RPMI7951 (cell line): ENCODE measurements around the gene KCNJ4. TPM values are rescaled to one million over a fixed set of nuclear protein-coding genes. Genes with fewer than 3 reads are reported as not detected.
"Not testable (repeated sequence)": the region's sequence is repeated elsewhere in the genome, so short reads cannot be mapped to it uniquely, and the experiment has no call there.

Source experiments
- DNase-seq: peaks from one replicate; pipeline ENCODE4 v3.0.0-alpha.2; 2012; ENCODE audit warnings: low read depth
- total RNA-seq: library from RNA; depleted of rRNA; stranded (reverse); fragments of >200 nt; shearing (Covaris generic); gene quantifications from 2 replicates; pipeline ENCODE4 v1.2.3, GENCODE V29; 2014; rRNA removed

Gene KCNJ4
- total RNA-seq, 1 experiment from 2014 or later: under 0.01 TPM

DNA sequence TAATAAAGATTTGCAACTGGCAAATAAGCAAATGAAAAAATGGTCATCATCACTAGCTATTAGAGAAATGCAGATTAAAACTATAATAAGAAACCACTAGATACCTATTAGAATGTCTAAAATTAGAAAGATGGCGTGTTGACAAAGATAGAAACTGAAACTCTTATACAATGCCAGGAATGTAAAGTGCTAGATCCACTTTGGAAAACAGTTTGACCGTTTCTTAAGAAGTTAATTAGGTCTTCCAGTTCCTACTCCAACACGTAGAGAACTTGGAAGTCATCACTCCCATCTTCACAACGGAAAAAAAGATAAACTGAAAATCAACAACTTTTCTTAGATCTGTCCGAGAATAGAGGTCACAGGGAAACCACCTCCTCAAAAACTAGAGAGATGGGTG lies 68.1 kb downstream of the KCNJ4 start:
- DNase-seq: peak; percentile 12

DNA sequence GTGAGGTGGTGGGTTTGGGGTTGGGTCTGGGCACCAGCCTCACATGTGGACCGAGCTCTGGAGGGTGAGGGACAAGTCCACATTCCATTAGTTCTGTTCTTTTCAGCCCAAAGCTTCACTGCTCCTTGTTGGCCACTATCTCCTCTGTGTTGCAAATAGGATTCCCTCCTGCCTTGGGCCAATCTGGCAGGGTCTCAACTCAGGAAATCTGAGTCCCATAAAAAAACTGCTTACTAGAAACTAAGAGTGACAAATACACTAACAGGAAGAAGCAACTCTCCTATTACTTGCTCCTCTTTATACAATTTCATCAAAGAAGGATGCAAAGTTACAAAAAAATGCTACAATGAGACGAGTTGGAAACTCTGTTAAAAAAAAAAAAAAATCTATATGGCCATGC lies 71.6 kb downstream of the KCNJ4 start:
- DNase-seq: peak; percentile 31

DNA sequence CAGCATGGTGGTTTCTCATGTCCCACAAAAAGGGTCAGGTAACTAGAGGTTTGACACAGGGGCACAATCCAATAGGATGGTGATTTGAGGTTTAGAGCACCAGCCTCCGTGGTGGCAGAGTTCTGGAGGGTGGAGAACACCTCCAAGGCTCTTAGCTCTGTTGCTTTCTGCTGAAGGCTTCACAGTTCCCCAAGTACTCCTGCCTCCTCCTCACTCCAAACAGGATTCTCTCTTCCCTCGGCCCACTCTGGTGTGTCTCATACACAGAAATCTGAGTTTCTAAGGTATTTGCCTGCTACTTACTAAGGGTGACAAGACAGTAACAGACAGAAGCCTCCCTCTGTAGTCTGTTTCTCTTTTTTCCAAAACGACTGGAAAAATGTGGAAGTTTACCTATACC lies 73.6 kb downstream of the KCNJ4 start:
- DNase-seq: not testable (repeated sequence)

Other genes with a start within 250 kb of the KCNJ4 start
- gene TMEM184B, start 182.2 kb downstream of the KCNJ4 start, total RNA-seq: 33.0 and 34.7 TPM in 2 replicates
- gene CSNK1E, start 137.8 kb downstream of the KCNJ4 start, total RNA-seq: 68.1 and 82.1 TPM in 2 replicates
- 75.3 and 82.1 TPM in 2 replicates for gene KDELR3, start 12.9 kb upstream of the KCNJ4 start, total RNA-seq
- gene DDX17, start 51.1 kb upstream of the KCNJ4 start, total RNA-seq: 354 and 483 TPM in 2 replicates
- 0.12 and 0.20 TPM in 2 replicates for gene DMC1, start 115.0 kb upstream of the KCNJ4 start, total RNA-seq
- gene FAM227A, start 201.2 kb upstream of the KCNJ4 start, total RNA-seq: 1.3 and 2.3 TPM in 2 replicates
- gene CBY1, start 201.4 kb upstream of the KCNJ4 start, total RNA-seq: 14.1 and 19.7 TPM in 2 replicates
- gene TOMM22, start 226.8 kb upstream of the KCNJ4 start, total RNA-seq: 56.5 and 61.2 TPM in 2 replicates
- gene JOSD1, start 245.7 kb upstream of the KCNJ4 start, total RNA-seq: 46.5 and 62.0 TPM in 2 replicates